HepG2 (cell line): Measurements from ENCODE around the gene EVA1A. TPM values are rescaled to one million over a fixed set of nuclear protein-coding genes. Genes with fewer than 3 reads are reported as not detected.
A peak's percentile ranks its signal among the peaks of the same experiment; 100 is the strongest.

ENCODE experiments used
- CBX5 ChIP-seq: sonication (generic); formaldehyde crosslinking; IDR thresholded peaks from 2 replicates; pipeline ENCODE4 v1.4.0; 2020; ENCODE audit warnings: missing genetic modification reagents, borderline replicate concordance
- E2F2 ChIP-seq: sonication (generic); formaldehyde crosslinking; IDR thresholded peaks from 2 replicates; pipeline ENCODE4 v1.4.0; 2020; ENCODE audit warnings: missing genetic modification reagents, borderline replicate concordance
- ETS1 ChIP-seq: sonication (generic); formaldehyde crosslinking; IDR thresholded peaks from 2 replicates; pipeline ENCODE4 v1.4.0; 2020; ENCODE audit warnings: missing genetic modification reagents
- FOXC1 ChIP-seq: sonication (generic); formaldehyde crosslinking; IDR thresholded peaks from 2 replicates; pipeline ENCODE4 v1.8.0; 2022; ENCODE audit warnings: mild to moderate bottlenecking, missing genetic modification reagents, borderline replicate concordance
- FOXO1 ChIP-seq: sonication (generic); formaldehyde crosslinking; IDR thresholded peaks from 2 replicates; pipeline ENCODE4 v1.4.0; 2020; ENCODE audit warnings: missing genetic modification reagents
- HDAC1 ChIP-seq: sonication (generic); formaldehyde crosslinking; IDR thresholded peaks from 2 replicates; pipeline ENCODE4 v1.5.1; 2020; ENCODE audit warnings: mild to moderate bottlenecking, missing genetic modification reagents
- HOXA5 ChIP-seq: sonication (generic); formaldehyde crosslinking; IDR thresholded peaks from 2 replicates; pipeline ENCODE4 v1.4.0; 2020; ENCODE audit warnings: missing genetic modification reagents
- MZF1 ChIP-seq: sonication (generic); formaldehyde crosslinking; IDR thresholded peaks from 2 replicates; pipeline ENCODE4 v1.8.1; 2023; ENCODE audit warnings: mild to moderate bottlenecking, missing genetic modification reagents, borderline replicate concordance
- SALL2 ChIP-seq: sonication (generic); formaldehyde crosslinking; IDR thresholded peaks from 2 replicates; pipeline ENCODE4 v1.8.1; 2023; ENCODE audit warnings: mild to moderate bottlenecking, missing genetic modification reagents, inconsistent platforms
- SRSF1 ChIP-seq: fragments of 200-400 bp; formaldehyde crosslinking; optimal IDR thresholded peaks from 2 replicates; pipeline ENCODE3; 2017; ENCODE audit warnings: mild to moderate bottlenecking, low read depth, low read length, moderate library complexity
- TRIM22 ChIP-seq: fragments of 450-650 bp; IDR thresholded peaks from 2 replicates; pipeline ENCODE4 v1.6.1; 2017
- UBTF ChIP-seq: sonication (generic); formaldehyde crosslinking; IDR thresholded peaks from 2 replicates; pipeline ENCODE4 v1.4.0; 2020; ENCODE audit warnings: mild to moderate bottlenecking, missing genetic modification reagents
- ZBTB7A ChIP-seq: sonication (generic); formaldehyde crosslinking; IDR thresholded peaks from 2 replicates; pipeline ENCODE4 v1.8.0; 2022; ENCODE audit warnings: mild to moderate bottlenecking, missing genetic modification reagents
- ZKSCAN8 ChIP-seq: IDR thresholded peaks from 2 replicates; pipeline ENCODE4 v1.6.1; 2016; ENCODE audit warnings: borderline replicate concordance, missing genetic modification reagents, missing compliant biosample characterization
- ZMAT5 ChIP-seq: sonication (generic); formaldehyde crosslinking; IDR thresholded peaks from 2 replicates; pipeline ENCODE4 v1.5.0; 2020; ENCODE audit warnings: mild to moderate bottlenecking, low read depth, missing genetic modification reagents, borderline replicate concordance
- ZNF3 ChIP-seq: IDR thresholded peaks from 2 replicates; pipeline ENCODE4 v1.7.0; 2017; ENCODE audit warnings: inconsistent platforms
- ZNF34 ChIP-seq: sonication (generic); formaldehyde crosslinking; IDR thresholded peaks from 2 replicates; pipeline ENCODE4 v1.4.0; 2020; ENCODE audit warnings: mild to moderate bottlenecking, missing genetic modification reagents, borderline replicate concordance
- ZNF574 ChIP-seq: sonication (generic); formaldehyde crosslinking; IDR thresholded peaks from 2 replicates; pipeline ENCODE4 v1.4.0; 2020; ENCODE audit warnings: missing genetic modification reagents
- ZNF775 ChIP-seq: sonication (generic); formaldehyde crosslinking; IDR thresholded peaks from 2 replicates; pipeline ENCODE4 v1.4.0; 2020; ENCODE audit warnings: missing genetic modification reagents, mild to moderate bottlenecking, moderate library complexity, borderline replicate concordance
- ZNF816 ChIP-seq: sonication (generic); formaldehyde crosslinking; IDR thresholded peaks from 2 replicates; pipeline ENCODE4 v1.8.0; 2022; ENCODE audit warnings: missing genetic modification reagents, mild to moderate bottlenecking, borderline replicate concordance
- polyA plus RNA-seq, 8 experiments: library from polyadenylated mRNA; depleted of rRNA in 3 of 8; stranded (reverse) in 7 of 8; unstranded in 1 of 8; fragments of >200 nt; fragmentation: Illumina TruSeq in 4 of 8; extraction: Trizol in 4 of 8; gene quantifications; 2 replicates each; pipeline versions ENCODE4 v1.2.1 to v1.2.3, GENCODE V29; 2011 to 2016; ENCODE audit warnings: low read depth in 4 of 8, missing spikeins in 1 of 8, mixed read lengths in 1 of 8; ENCODE audit not compliant: insufficient read depth in 1 of 8
- total RNA-seq, 5 experiments: library from RNA; depleted of rRNA; stranded (reverse); fragments of >200 nt; fragmentation: Illumina TruSeq; extraction: Trizol; gene quantifications; 2 replicates each; pipeline ENCODE4 v1.2.3, GENCODE V29; 2016; ENCODE audit warnings: low read depth in 1 of 5

The EVA1A gene
- total and polyA plus RNA-seq, 2 of the 13 experiments (the other 11 are each of a cell fraction or from before 2014, with no cell fraction given): 57.5 to 57.8 TPM

- TF ChIP-seq UBTF: peak; percentile 52
- TF ChIP-seq ZKSCAN8: 0 out of 2 replicates have a peak, but pooled peaks have one; percentile 29
- TF ChIP-seq FOXO1 (CRISPR knock-in tag): peak; percentile 27; the same call in 1 of the 2 replicates
- TF ChIP-seq MZF1 (CRISPR knock-in tag): no peak
- no peak for TF ChIP-seq ZNF816 (CRISPR knock-in tag)
- no peak for TF ChIP-seq ZNF775 (CRISPR knock-in tag)
- no peak for TF ChIP-seq E2F2
- peak; percentile 89; the same call in 1 of the 2 replicates for TF ChIP-seq CBX5
- TF ChIP-seq ZMAT5 (CRISPR knock-in tag): no peak
- peak; percentile 38; the same call in 1 of the 2 replicates for TF ChIP-seq ZBTB7A (CRISPR knock-in tag)
- no peak for TF ChIP-seq FOXC1
- TF ChIP-seq HOXA5 (CRISPR knock-in tag): peak; percentile 50; the same call in 1 of the 2 replicates
- TF ChIP-seq TRIM22: no peak
- no peak for TF ChIP-seq ZNF34 (CRISPR knock-in tag)
- no peak for TF ChIP-seq ZNF3 (CRISPR knock-in tag)
- no peak for TF ChIP-seq ETS1 (CRISPR knock-in tag)
- peak; percentile 70 for TF ChIP-seq ZNF574 (CRISPR knock-in tag)
- TF ChIP-seq SRSF1: no peak
- TF ChIP-seq SALL2: no peak; the same call in 1 of the 2 replicates
- TF ChIP-seq HDAC1 (CRISPR knock-in tag): peak; percentile 45
These were observed 48.1 kb upstream of the EVA1A start (continued) for GRCh38 chr2:75608684-75609333.
